ENCODE data around the gene CCNE1.
"Not testable (repeated sequence)": the region's sequence is repeated elsewhere in the genome, so short reads cannot be mapped to it uniquely, and the experiment has no call there.

CCNE1 gene

GRCh38 chr19:29803951-29804350, 7.8 kb upstream of the CCNE1 start:
- H3K27ac Mint-ChIP-seq, H3K4me1 Mint-ChIP-seq, H3K27me3 Mint-ChIP-seq, H3K36me3 Mint-ChIP-seq, H3K9me3 Mint-ChIP-seq, H3K4me3 Mint-ChIP-seq: not testable (repeated sequence)

GRCh38 chr19:29804493-29804892, 7.3 kb upstream of the CCNE1 start:
- Mint-ChIP-seq H3K36me3 (no peaks in the 10 kb centered on the region), H3K27ac (no peak overlapping the region), H3K4me3 (no peak overlapping the region), H3K4me1 (no peaks in the 10 kb centered on the region), H3K9me3 (no peaks in the 10 kb centered on the region), H3K27me3 (no peaks in the 10 kb centered on the region)

GRCh38 chr19:29805031-29805965, 6.5 kb upstream of the CCNE1 start:
- H3K27ac Mint-ChIP-seq: no peak overlapping the region

GRCh38 chr19:29806098-29806866, 5.5 kb upstream of the CCNE1 start:
- Mint-ChIP-seq H3K4me3 (no peak overlapping the region), H3K27ac (no peak overlapping the region), H3K4me1 (peaks cover 4% of the 10 kb centered on the region), H3K9me3 (no peaks in the 10 kb centered on the region), H3K36me3 (no peaks in the 10 kb centered on the region), H3K27me3 (no peaks in the 10 kb centered on the region)

More at GRCh38 chr19:29805031-29805965, 6.5 kb upstream of the CCNE1 start:
- Mint-ChIP-seq H3K4me3 (no peak overlapping the region), H3K4me1 (no peaks in the 10 kb centered on the region), H3K36me3 (no peaks in the 10 kb centered on the region), H3K27me3 (no peaks in the 10 kb centered on the region), H3K9me3 (no peaks in the 10 kb centered on the region)

GRCh38 chr19:29807178-29807577, 4.6 kb upstream of the CCNE1 start:
- no peak overlapping the region for H3K27ac Mint-ChIP-seq

GRCh38 chr19:29807870-29808405, 3.9 kb upstream of the CCNE1 start:
- Mint-ChIP-seq H3K4me3 (no peak overlapping the region), H3K27ac (no peak overlapping the region), H3K9me3 (no peaks in the 10 kb centered on the region), H3K36me3 (no peaks in the 10 kb centered on the region), H3K4me1 (peaks cover 7% of the 10 kb centered on the region), H3K27me3 (no peaks in the 10 kb centered on the region)

More at GRCh38 chr19:29807178-29807577, 4.6 kb upstream of the CCNE1 start:
- Mint-ChIP-seq H3K4me1 (peaks cover 4% of the 10 kb centered on the region), H3K9me3 (no peaks in the 10 kb centered on the region), H3K36me3 (no peaks in the 10 kb centered on the region), H3K4me3 (no peak overlapping the region), H3K27me3 (no peaks in the 10 kb centered on the region)

- Mint-ChIP-seq H3K9me3 (no peaks in the 10 kb centered on the region), H3K36me3 (no peaks in the 10 kb centered on the region), H3K4me3 (peak overlapping the region; percentile 83), H3K27ac (peak overlapping the region; percentile 32), H3K4me1 (peaks cover 12% of the 10 kb centered on the region), H3K27me3 (no peaks in the 10 kb centered on the region)
Measured at GRCh38 chr19:29809795-29810503, 1.8 kb upstream of the CCNE1 start.

- H3K9me3 Mint-ChIP-seq: no peaks in the 10 kb centered on the region
- H3K27me3 Mint-ChIP-seq: no peaks in the 10 kb centered on the region
- peak overlapping the region; percentile 83 for H3K4me3 Mint-ChIP-seq
- peak overlapping the region; percentile 81 for H3K27ac Mint-ChIP-seq
- H3K36me3 Mint-ChIP-seq: no peaks in the 10 kb centered on the region
- peaks cover 12% of the 10 kb centered on the region for H3K4me1 Mint-ChIP-seq
Measured at GRCh38 chr19:29810504-29810871, 1.3 kb upstream of the CCNE1 start.

GRCh38 chr19:29812080-29812880, 489 bp downstream of the CCNE1 start:
- H3K27me3 Mint-ChIP-seq: no peaks in the 10 kb centered on the region
- no peaks in the 10 kb centered on the region for H3K36me3 Mint-ChIP-seq
- no peaks in the 10 kb centered on the region for H3K9me3 Mint-ChIP-seq
- peak overlapping the region; percentile 91 for H3K4me3 Mint-ChIP-seq
- H3K27ac Mint-ChIP-seq: peak overlapping the region; percentile 88
- peaks cover 12% of the 10 kb centered on the region for H3K4me1 Mint-ChIP-seq

GRCh38 chr19:29812881-29813275, 1.1 kb downstream of the CCNE1 start:
- peaks cover 12% of the 10 kb centered on the region for H3K4me1 Mint-ChIP-seq
- peak overlapping the region; percentile 91 for H3K4me3 Mint-ChIP-seq
- peak overlapping the region; percentile 88 for H3K27ac Mint-ChIP-seq
- no peaks in the 10 kb centered on the region for H3K9me3 Mint-ChIP-seq
- H3K27me3 Mint-ChIP-seq: no peaks in the 10 kb centered on the region
- no peaks in the 10 kb centered on the region for H3K36me3 Mint-ChIP-seq

- peak overlapping the region; percentile 77 for H3K27ac Mint-ChIP-seq
- no peaks in the 10 kb centered on the region for H3K36me3 Mint-ChIP-seq
- peaks cover 12% of the 10 kb centered on the region for H3K4me1 Mint-ChIP-seq
- no peaks in the 10 kb centered on the region for H3K9me3 Mint-ChIP-seq
- peak overlapping the region; percentile 81 for H3K4me3 Mint-ChIP-seq
- H3K27me3 Mint-ChIP-seq: no peaks in the 10 kb centered on the region
Measured at GRCh38 chr19:29813642-29814041, 1.9 kb downstream of the CCNE1 start.

- Mint-ChIP-seq H3K4me1 (peaks cover 12% of the 10 kb centered on the region), H3K36me3 (no peaks in the 10 kb centered on the region), H3K27me3 (no peaks in the 10 kb centered on the region), H3K27ac (peak overlapping the region; percentile 41), H3K4me3 (no peak overlapping the region), H3K9me3 (no peaks in the 10 kb centered on the region)
Measured at GRCh38 chr19:29815231-29815630, 3.4 kb downstream of the CCNE1 start.

GRCh38 chr19:29817316-29817715, 5.5 kb downstream of the CCNE1 start:
- no peaks in the 10 kb centered on the region for H3K9me3 Mint-ChIP-seq
- peaks cover 10% of the 10 kb centered on the region for H3K36me3 Mint-ChIP-seq
- H3K4me1 Mint-ChIP-seq: peaks cover 8% of the 10 kb centered on the region
- H3K27ac Mint-ChIP-seq: no peak overlapping the region
- H3K4me3 Mint-ChIP-seq: no peak overlapping the region
- no peaks in the 10 kb centered on the region for H3K27me3 Mint-ChIP-seq

GRCh38 chr19:29819300-29819699, 7.5 kb downstream of the CCNE1 start:
- Mint-ChIP-seq H3K27me3 (no peaks in the 10 kb centered on the region), H3K36me3 (peaks cover 13% of the 10 kb centered on the region), H3K9me3 (no peaks in the 10 kb centered on the region), H3K4me3 (no peak overlapping the region), H3K4me1 (no peaks in the 10 kb centered on the region), H3K27ac (no peak overlapping the region)

- H3K36me3 Mint-ChIP-seq: peaks cover 13% of the 10 kb centered on the region
Measured at GRCh38 chr19:29819986-29820385, 8.2 kb downstream of the CCNE1 start.

More at GRCh38 chr19:29819986-29820385, 8.2 kb downstream of the CCNE1 start:
- H3K9me3 Mint-ChIP-seq: no peaks in the 10 kb centered on the region
- no peaks in the 10 kb centered on the region for H3K27me3 Mint-ChIP-seq
- no peak overlapping the region for H3K4me3 Mint-ChIP-seq
- H3K27ac Mint-ChIP-seq: no peak overlapping the region
- H3K4me1 Mint-ChIP-seq: no peaks in the 10 kb centered on the region
